HFF-Myc (cell line): ENCODE data around the gene PLCD4.

Experiments
- DNase-seq: peaks from one replicate; pipeline ENCODE4 v3.0.0-alpha.2; 2011; ENCODE audit warnings: low read depth; ENCODE audit errors: extremely low read depth
- H3K4me3 ChIP-seq: replicated peaks from 2 replicates; pipeline ENCODE4 v1.5.1; 2011; ENCODE audit warnings: low read depth, mild to moderate bottlenecking, control low read depth, low read length
- CTCF ChIP-seq: IDR thresholded peaks from 2 replicates; pipeline ENCODE4 v1.5.1; 2012; ENCODE audit warnings: mild to moderate bottlenecking, low read depth, low read length, control low read depth; ENCODE audit errors: missing control alignments

Gene PLCD4

GRCh38 chr2:218631837-218632236 lies 24.1 kb downstream of the PLCD4 start:
- DNase-seq: no peak
- no peak for TF ChIP-seq CTCF
- no peak overlapping the region for H3K4me3 ChIP-seq

- TF ChIP-seq CTCF: no peak
- DNase-seq: no peak
- no peak overlapping the region for H3K4me3 ChIP-seq
Measured at GRCh38 chr2:218635719-218636118, 28.0 kb downstream of the PLCD4 start.

- no peak overlapping the region for H3K4me3 ChIP-seq
- no peak for TF ChIP-seq CTCF
- DNase-seq: no peak
Measured at GRCh38 chr2:218638372-218638771, 30.7 kb downstream of the PLCD4 start.

GRCh38 chr2:218642121-218642656 lies 34.5 kb downstream of the PLCD4 start:
- no peak for TF ChIP-seq CTCF
- no peak for DNase-seq

GRCh38 chr2:218642786-218643185 lies 35.1 kb downstream of the PLCD4 start:
- no peak for TF ChIP-seq CTCF
- DNase-seq: no peak
- H3K4me3 ChIP-seq: no peak overlapping the region

More at GRCh38 chr2:218642121-218642656, 34.5 kb downstream of the PLCD4 start:
- no peak overlapping the region for H3K4me3 ChIP-seq

GRCh38 chr2:218643751-218644310 lies 36.1 kb downstream of the PLCD4 start:
- DNase-seq: no peak
- H3K4me3 ChIP-seq: no peak overlapping the region

More at GRCh38 chr2:218643751-218644310, 36.1 kb downstream of the PLCD4 start:
- TF ChIP-seq CTCF: no peak
